IMR-90 (cell line): ENCODE results near the gene OR11L1. TPM values are rescaled to one million over a fixed set of nuclear protein-coding genes. Genes with fewer than 3 reads are reported as not detected.

Experiments
- ATAC-seq: fragments of 200-7000 bp; cut with Tn5 transposase; 2 replicates; pipeline ENCODE4 v1.9.1; 2020; ENCODE audit warnings: low read depth, mild to moderate bottlenecking, moderate library complexity
- BruUV-seq: library from RNA; stranded (reverse); fragments of 400-500 nt; replicated peaks from 2 replicates; lab custom pipeline; 2021; lab: Mats Ljungman, UMichigan
- CTCF ChIA-PET: fragments of 300-600 bp; formaldehyde crosslinking; extraction: SDS; loops from one replicate; lab custom pipeline; 2021; ENCODE audit warnings: antibody characterized with exemption; lab: Yijun Ruan, JAX
- POLR2A ChIA-PET: fragments of 300-600 bp; sonication (Branson Sonifier 250); formaldehyde crosslinking; loops from one replicate; lab custom pipeline; 2022; ENCODE audit warnings: antibody characterized with exemption; ENCODE audit not compliant: unreplicated experiment; lab: Charles Lee
- DNase-seq: peaks from one replicate; pipeline ENCODE4 v3.0.0; 2013
- H2AFZ ChIP-seq: replicated peaks from 2 replicates; pipeline ENCODE3; 2013; ENCODE audit warnings: low read length, mild to moderate bottlenecking; ENCODE audit not compliant: poor library complexity
- H2AK5ac ChIP-seq: 2 replicates; pipeline ENCODE4 v1.6.1; 2013; ENCODE audit warnings: low read depth, low read length, inconsistent platforms
- H2AK9ac ChIP-seq: replicated peaks from 2 replicates; pipeline ENCODE3; 2013; ENCODE audit warnings: mild to moderate bottlenecking, low read depth, low read length, moderate library complexity; ENCODE audit not compliant: poor library complexity
- H2BK120ac ChIP-seq: 2 replicates; pipeline ENCODE4 v1.6.1; 2013; ENCODE audit warnings: low read depth, low read length, inconsistent platforms
- H2BK15ac ChIP-seq: 3 replicates; pipeline ENCODE4 v1.6.1; 2013; ENCODE audit warnings: low read depth, low read length, inconsistent platforms
- H2BK20ac ChIP-seq: 2 replicates; pipeline ENCODE4 v1.6.1; 2013; ENCODE audit warnings: low read depth, mild to moderate bottlenecking, inconsistent platforms, low read length, moderate library complexity
- H2BK5ac ChIP-seq: 2 replicates; pipeline ENCODE4 v1.6.1; 2013; ENCODE audit warnings: mild to moderate bottlenecking, low read depth, low read length, inconsistent platforms; ENCODE audit not compliant: poor library complexity, severe bottlenecking
- H3K14ac ChIP-seq: replicated peaks from 2 replicates; pipeline ENCODE4 v1.6.1; 2013; ENCODE audit warnings: low read depth, low read length, inconsistent platforms
- H3K18ac ChIP-seq: 2 replicates; pipeline ENCODE4 v1.6.1; 2013; ENCODE audit warnings: low read depth, low read length, control low read depth
- H3K23ac ChIP-seq: 2 replicates; pipeline ENCODE4 v1.6.1; 2013; ENCODE audit warnings: low read depth, low read length, inconsistent platforms
- H3K27ac ChIP-seq: 2 replicates; pipeline ENCODE4 v1.5.1; 2013; ENCODE audit warnings: mild to moderate bottlenecking, control low read depth, low read length; ENCODE audit not compliant: insufficient read depth
- H3K27me3 ChIP-seq: 2 replicates; pipeline ENCODE4 v1.6.1; 2013; ENCODE audit warnings: low read length; ENCODE audit not compliant: control insufficient read depth, insufficient read depth
- H3K36me3 ChIP-seq: 2 replicates; pipeline ENCODE4 v1.6.1; 2013; ENCODE audit warnings: low read length, mixed read lengths; ENCODE audit not compliant: control insufficient read depth, insufficient read depth
- H3K4ac ChIP-seq: 2 replicates; pipeline ENCODE4 v1.6.1; 2013; ENCODE audit warnings: low read depth, low read length, inconsistent platforms
- H3K4me1 ChIP-seq: 2 replicates; pipeline ENCODE4 v1.6.1; 2013; ENCODE audit warnings: low read length, mixed read lengths; ENCODE audit not compliant: control insufficient read depth, insufficient read depth
- H3K4me2 ChIP-seq: 2 replicates; pipeline ENCODE4 v1.6.1; 2013; ENCODE audit warnings: low read depth, mild to moderate bottlenecking, control low read depth, low read length, moderate library complexity
- H3K4me3 ChIP-seq: 2 replicates; pipeline ENCODE4 v1.5.1; 2013; ENCODE audit warnings: low read depth, mild to moderate bottlenecking, control low read depth, low read length, moderate library complexity; ENCODE audit not compliant: insufficient read depth
- H3K56ac ChIP-seq: 2 replicates; pipeline ENCODE4 v1.6.1; 2013; ENCODE audit warnings: low read length, inconsistent platforms; ENCODE audit not compliant: insufficient read depth; ENCODE audit errors: extremely low read depth
- H3K79me1 ChIP-seq, 2 experiments: 2 replicates each; pipeline ENCODE4 v1.6.1; 2013; ENCODE audit warnings: low read length in 2 of 2, inconsistent platforms in 1 of 2, low read depth in 1 of 2
- H3K9ac ChIP-seq: 2 replicates; pipeline ENCODE4 v1.6.1; 2013; ENCODE audit warnings: low read depth, low read length, control low read depth
- H3K9me1 ChIP-seq: 2 replicates; pipeline ENCODE4 v1.6.1; 2013; ENCODE audit warnings: low read length, inconsistent platforms; ENCODE audit not compliant: insufficient read depth
- H3K9me3 ChIP-seq: 2 replicates; pipeline ENCODE4 v1.6.1; 2013; ENCODE audit warnings: low read length; ENCODE audit not compliant: control insufficient read depth, insufficient read depth
- H4K20me1 ChIP-seq: 2 replicates; pipeline ENCODE4 v1.6.1; 2013; ENCODE audit warnings: low read length, inconsistent platforms; ENCODE audit not compliant: insufficient read depth
- H4K5ac ChIP-seq: 2 replicates; pipeline ENCODE4 v1.6.1; 2013; ENCODE audit warnings: mild to moderate bottlenecking, low read depth, low read length, control low read depth
- H4K8ac ChIP-seq, 2 experiments: 2 replicates each; pipeline ENCODE4 v1.6.1; 2013; ENCODE audit warnings: low read depth in 2 of 2, low read length in 2 of 2, control low read depth in 1 of 2, inconsistent platforms in 1 of 2
- H4K91ac ChIP-seq: 2 replicates; pipeline ENCODE4 v1.6.1; 2013; ENCODE audit warnings: low read depth, low read length, inconsistent platforms; ENCODE audit not compliant: insufficient read depth
- CTCF ChIP-seq: conservative IDR thresholded peaks from 2 replicates; pipeline ENCODE4 v1.5.1; 2012; ENCODE audit warnings: mild to moderate bottlenecking, low read depth, low read length, improper control_type of control experiment
- USF2 ChIP-seq: fragments of 150-350 bp; IDR thresholded peaks from 2 replicates; pipeline ENCODE4 v1.6.1; 2017; ENCODE audit warnings: mild to moderate bottlenecking, antibody characterized with exemption, low read length, low read depth
- WGBS, 2 experiments: methylation state at CpG; one replicate each; pipeline versions ENCODE4 v1.1.5 to v1.1.7; 2013; ENCODE audit warnings: missing lambda C conversion rate in 2 of 2; ENCODE audit not compliant: insufficient read length in 1 of 2; ENCODE audit errors: extremely low coverage in 2 of 2; 5-methylcytosine and 5-hydroxymethylcytosine counted together
- dilution Hi-C: fragments of 300-500 bp; cut with HindIII; formaldehyde crosslinking; loops from one replicate; pipeline ENCODE4 v1.14.3; 2018; ENCODE audit warnings: low sequenced_read_pairs; ENCODE audit not compliant: unreplicated experiment
- in situ Hi-C: fragments of 300-500 bp; cut with MboI; formaldehyde crosslinking; loops from 3 replicates; pipeline ENCODE4 v1.14.3; 2019; ENCODE audit warnings: low sequenced_read_pairs, inconsistent platforms, mixed read lengths
- intact Hi-C: fragments of 100-400 bp; cut with micrococcal nuclease; formaldehyde crosslinking; loops from 2 replicates; pipeline ENCODE4 v1.10.0; 2022
- polyA plus RNA-seq, 3 experiments: library from polyadenylated mRNA; depleted of rRNA; stranded (reverse); fragments of >200 nt; gene quantifications; 2 replicates each; pipeline ENCODE4 v1.2.3, GENCODE V29; 2012; ENCODE audit warnings: low replicate concordance in 1 of 3
- total RNA-seq: library from RNA; depleted of rRNA; stranded (reverse); fragments of >200 nt; gene quantifications from 2 replicates; pipeline ENCODE4 v1.2.3, GENCODE V29; 2012

Gene OR11L1
- total and polyA plus RNA-seq, 2 of the 4 experiments (the other 2 are of a cell fraction), result not detected

- no peak for TF ChIP-seq USF2
- no peak for TF ChIP-seq CTCF
- Histone ChIP-seq H2BK120ac (no peak overlapping the region), H2AK5ac (no peak overlapping the region), H2AK9ac (no peak overlapping the region), H2AFZ (no peak overlapping the region), H3K9me1 (no peaks in the 10 kb centered on the region), H3K9me3 (peaks cover 6% of the 10 kb centered on the region), H3K4ac (no peak overlapping the region), H4K91ac (no peak overlapping the region), H3K9ac (no peak overlapping the region), H3K56ac (no peak overlapping the region), H2BK5ac (no peak overlapping the region), H3K79me1 (no peaks in the 10 kb centered on the region), H3K27ac (no peak overlapping the region), H4K5ac (no peak overlapping the region), H3K4me3 (no peak overlapping the region), H3K36me3 (no peaks in the 10 kb centered on the region), H3K18ac (no peak overlapping the region), H4K8ac (no peak overlapping the region), H3K4me1 (no peaks in the 10 kb centered on the region), H3K23ac (no peak overlapping the region), H2BK15ac (no peak overlapping the region), H3K4me2 (no peak overlapping the region), H3K14ac (no peak overlapping the region), H3K27me3 (no peaks in the 10 kb centered on the region), H4K20me1 (no peaks in the 10 kb centered on the region), H2BK20ac (no peak overlapping the region)
- in situ Hi-C loops, result no loop called here
- WGBS, 2 experiments, result no CpG with 5 or more reads among the region's 2 CpGs
- no peak for DNase-seq
- ChIA-PET CTCF (no interaction called here), POLR2A (no interaction called here)
- intact Hi-C loops, result no loop called here
- no peak for ATAC-seq
- dilution Hi-C loops, result no loop called here
- no TSS peak for BruUV-seq
These were observed 29.1 kb downstream of the OR11L1 start for GRCh38 chr1:247812637-247813036.
